ENCODE measurements around the gene LGALS1. TPM values are rescaled to one million over a fixed set of nuclear protein-coding genes. Genes with fewer than 3 reads are reported as not detected.

LGALS1 gene
- total and polyA plus RNA-seq, 9 of the 15 experiments (the other 6 are each of a cell fraction or from before 2014, with no cell fraction given) = 160 to 800 (median 330) TPM

DNA sequence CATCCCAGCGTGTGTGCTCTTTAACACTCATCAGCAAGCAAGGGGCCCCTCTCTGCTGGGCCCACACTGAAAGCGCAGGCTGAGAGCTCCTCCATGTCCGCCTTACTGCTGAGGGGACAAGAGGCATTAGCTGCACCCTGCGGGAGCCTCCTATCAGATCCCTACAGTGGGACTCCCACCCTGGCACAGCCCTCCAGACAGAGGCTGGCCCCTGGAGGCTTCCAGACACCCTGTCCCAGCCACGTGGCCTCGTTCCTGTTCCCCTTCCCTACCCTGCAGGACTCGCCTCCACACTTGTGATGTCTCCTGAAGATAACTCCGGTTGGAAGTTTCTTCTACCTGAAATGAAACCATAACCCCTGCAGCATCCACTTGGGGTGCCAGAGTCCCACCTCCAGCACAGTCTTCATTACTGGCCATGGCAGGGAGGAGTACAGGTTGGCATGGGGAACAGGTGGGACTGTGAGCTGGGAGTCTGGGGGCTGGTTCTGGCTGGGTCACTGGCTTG, 41.0 kb upstream of the LGALS1 start (continued):
- no peak for TF ChIP-seq POLR3G (IDR thresholded peaks at IDR 0.05; ENCODE audit: extremely low read depth, insufficient read length, insufficient replicate concordance)
- TF ChIP-seq CUX1 (CRISPR knock-in tag; IDR thresholded peaks at IDR 0.05) = no peak
- no peak for TF ChIP-seq SRSF9 (IDR thresholded peaks at IDR 0.05; ENCODE audit: borderline replicate concordance, low read depth, low read length)
- peak in 1 of 2 experiments; percentile 18; a peak in 1 of 4 replicates for TF ChIP-seq RAD21 (CRISPR knock-in tag; conservative IDR thresholded peaks at IDR 0.05 in 1 of 2, IDR thresholded peaks at IDR 0.05 in 1 of 2)
- no peak for TF ChIP-seq JUNB (CRISPR knock-in tag; conservative IDR thresholded peaks at IDR 0.05)
- no peak for TF ChIP-seq RAD51 (IDR thresholded peaks at IDR 0.05; ENCODE audit: borderline replicate concordance, low read depth)
- TF ChIP-seq NR1H2 (CRISPR knock-in tag; IDR thresholded peaks at IDR 0.05) = no peak
- TF ChIP-seq ZNF561 (CRISPR knock-in tag; conservative IDR thresholded peaks at IDR 0.05) = no peak
- no peak for TF ChIP-seq ZNF282 (CRISPR knock-in tag; IDR thresholded peaks at IDR 0.05)
- TF ChIP-seq CGGBP1 (CRISPR knock-in tag; IDR thresholded peaks at IDR 0.05) = no peak
- TF ChIP-seq ZNF79 (CRISPR knock-in tag; IDR thresholded peaks at IDR 0.05; ENCODE audit: low read depth) = no peak
- TF ChIP-seq SMARCC2 (IDR thresholded peaks at IDR 0.05; ENCODE audit: low read depth) = no peak
- TF ChIP-seq, protein P1, sequence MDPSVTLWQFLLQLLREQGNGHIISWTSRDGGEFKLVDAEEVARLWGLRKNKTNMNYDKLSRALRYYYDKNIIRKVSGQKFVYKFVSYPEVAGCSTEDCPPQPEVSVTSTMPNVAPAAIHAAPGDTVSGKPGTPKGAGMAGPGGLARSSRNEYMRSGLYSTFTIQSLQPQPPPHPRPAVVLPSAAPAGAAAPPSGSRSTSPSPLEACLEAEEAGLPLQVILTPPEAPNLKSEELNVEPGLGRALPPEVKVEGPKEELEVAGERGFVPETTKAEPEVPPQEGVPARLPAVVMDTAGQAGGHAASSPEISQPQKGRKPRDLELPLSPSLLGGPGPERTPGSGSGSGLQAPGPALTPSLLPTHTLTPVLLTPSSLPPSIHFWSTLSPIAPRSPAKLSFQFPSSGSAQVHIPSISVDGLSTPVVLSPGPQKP (CRISPR knock-in tag; IDR thresholded peaks at IDR 0.05) = no peak
- 0 out of 2 replicates have a peak, but pooled peaks have one; percentile 12 for TF ChIP-seq GATA2 (CRISPR knock-in tag; IDR thresholded peaks at IDR 0.05)
- TF ChIP-seq ZNF24 (IDR thresholded peaks at IDR 0.05) = no peak
- TF ChIP-seq, protein P2, sequence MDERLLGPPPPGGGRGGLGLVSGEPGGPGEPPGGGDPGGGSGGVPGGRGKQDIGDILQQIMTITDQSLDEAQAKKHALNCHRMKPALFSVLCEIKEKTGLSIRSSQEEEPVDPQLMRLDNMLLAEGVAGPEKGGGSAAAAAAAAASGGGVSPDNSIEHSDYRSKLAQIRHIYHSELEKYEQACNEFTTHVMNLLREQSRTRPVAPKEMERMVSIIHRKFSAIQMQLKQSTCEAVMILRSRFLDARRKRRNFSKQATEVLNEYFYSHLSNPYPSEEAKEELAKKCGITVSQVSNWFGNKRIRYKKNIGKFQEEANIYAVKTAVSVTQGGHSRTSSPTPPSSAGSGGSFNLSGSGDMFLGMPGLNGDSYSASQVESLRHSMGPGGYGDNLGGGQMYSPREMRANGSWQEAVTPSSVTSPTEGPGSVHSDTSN (CRISPR knock-in tag; IDR thresholded peaks at IDR 0.05; ENCODE audit: low read depth) = no peak
- TF ChIP-seq, protein P2 (tag; conservative IDR thresholded peaks at IDR 0.05; ENCODE audit: low read depth) = no peak

All from K562 (cell line).